HG03280 (cell line): ENCODE data around the gene SRPK2.
"Not testable (repeated sequence)": the region's sequence is repeated elsewhere in the genome, so short reads cannot be mapped to it uniquely, and the experiment has no call there.

Experiments
- ATAC-seq: cut with Tn5 transposase; IDR thresholded peaks from one replicate; pipeline ENCODE4 v1.9.1; 2021; ENCODE audit warnings: mild to moderate bottlenecking, moderate library complexity; ENCODE audit not compliant: unreplicated experiment

SRPK2 gene

DNA sequence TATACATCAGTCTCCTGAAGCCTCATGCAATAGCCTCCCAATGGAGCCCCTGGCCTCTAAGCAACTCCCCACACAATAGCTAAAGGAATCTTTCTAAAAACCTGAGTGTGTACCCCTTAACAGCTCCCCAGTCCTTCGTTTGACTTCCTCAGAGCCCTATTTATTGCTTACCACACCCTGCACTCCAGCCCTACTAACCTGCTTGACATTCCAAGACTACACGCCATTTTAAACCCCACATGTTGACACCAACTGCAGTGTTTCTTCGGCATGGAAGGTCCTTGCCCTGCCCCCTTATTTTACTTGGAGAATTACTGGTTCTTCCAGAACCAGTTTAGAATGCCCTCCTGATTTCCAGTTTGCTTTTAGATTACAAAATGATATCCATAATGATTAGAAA lies 10.8 kb downstream of the SRPK2 start:
- ATAC-seq = no peak

DNA sequence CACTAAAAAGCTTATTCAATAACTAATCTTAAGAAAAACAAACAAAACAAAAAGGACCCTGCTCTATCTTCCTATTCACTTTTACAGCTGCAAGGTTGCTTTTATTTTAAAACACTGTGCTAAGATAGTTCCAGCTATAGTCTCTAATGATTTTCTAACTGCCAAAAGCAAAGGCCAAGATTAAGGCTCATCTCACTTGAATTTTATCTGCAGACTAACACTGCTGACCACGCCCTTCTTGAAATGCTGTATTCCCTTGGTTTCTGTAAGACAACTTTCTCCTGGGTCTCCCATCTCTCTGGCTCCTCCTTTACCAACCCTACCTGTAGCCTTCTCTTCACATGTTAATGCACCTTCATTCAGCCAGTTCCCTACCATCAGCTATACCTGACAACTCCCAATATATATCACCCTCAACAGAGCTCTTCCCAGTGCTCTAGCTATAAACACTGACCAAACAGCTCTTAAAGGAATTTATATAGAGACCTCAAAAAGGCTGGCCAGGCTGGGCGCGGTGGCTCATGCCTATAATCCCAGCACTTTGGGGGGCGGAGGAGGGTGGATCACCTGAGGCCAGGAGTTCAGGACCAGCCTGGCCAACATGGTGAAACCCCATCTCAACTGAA lies 11.7 kb downstream of the SRPK2 start:
- no peak for ATAC-seq

DNA sequence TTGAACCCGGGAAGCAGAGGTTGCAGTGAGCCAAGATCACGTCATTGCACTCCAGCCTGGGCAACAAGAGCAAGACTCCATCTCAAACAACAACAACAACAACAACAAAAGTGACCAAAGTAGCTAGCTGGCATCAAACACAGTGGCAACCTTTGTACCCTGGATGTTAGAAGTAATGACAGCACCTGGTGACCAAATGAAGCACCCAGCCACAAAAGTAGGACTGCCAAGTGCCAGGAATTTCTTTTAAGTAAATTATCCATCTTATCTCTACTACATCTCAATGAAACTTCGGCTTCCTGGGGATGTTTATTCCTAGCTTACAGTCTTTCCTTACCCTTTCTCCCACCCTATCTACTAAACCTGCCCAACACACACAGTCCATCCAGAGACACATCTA lies 18.8 kb downstream of the SRPK2 start:
- no peak for ATAC-seq

GRCh38 chr7:105367458-105367857 lies 21.3 kb downstream of the SRPK2 start:
- ATAC-seq = no peak

DNA sequence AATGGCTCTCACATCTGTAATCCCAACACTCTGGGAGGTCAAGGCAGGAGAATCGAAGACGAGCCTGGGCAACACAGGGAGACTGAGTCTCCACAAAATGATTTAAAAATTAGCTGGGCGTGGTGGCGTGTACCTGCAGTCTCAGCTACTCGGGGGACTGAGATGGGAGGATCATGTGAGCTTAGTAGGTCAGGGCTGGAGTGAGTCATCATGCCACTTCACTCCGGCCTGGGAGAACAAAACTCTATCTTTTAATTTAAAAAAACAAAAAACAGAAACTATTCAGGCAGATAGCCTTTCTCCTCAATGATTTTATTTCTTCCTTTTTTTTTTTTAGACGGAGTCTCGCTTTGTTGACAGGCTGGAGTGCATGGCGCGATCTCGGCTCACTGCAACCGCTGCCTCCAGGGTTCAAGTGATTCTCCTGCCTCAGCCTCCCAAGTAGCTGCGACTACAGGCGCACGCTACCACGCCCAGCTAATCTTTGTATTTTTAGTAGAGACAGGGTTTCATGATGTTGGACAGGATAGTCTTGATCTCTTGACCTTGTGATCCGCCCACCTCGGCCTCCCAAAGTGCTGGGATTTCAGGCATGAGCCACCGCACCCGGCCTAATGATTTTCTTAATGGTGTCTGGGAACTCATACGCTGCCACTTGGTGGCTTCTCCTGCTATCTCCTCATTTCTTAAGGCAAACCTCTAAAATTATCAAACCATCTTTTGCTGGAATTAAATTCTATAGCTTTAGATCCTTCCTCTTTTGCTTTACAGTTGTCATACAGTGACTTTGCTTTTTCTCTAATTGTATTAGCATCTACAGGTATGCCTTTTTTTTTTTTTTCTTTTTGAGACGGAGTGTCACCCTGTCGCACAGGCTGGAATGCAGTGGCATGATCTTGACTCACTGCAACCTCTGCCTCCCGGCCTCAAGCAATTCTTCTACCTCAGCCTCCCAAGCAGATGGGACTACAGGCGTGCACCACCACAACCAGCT lies 22.9 kb downstream of the SRPK2 start:
- no peak for ATAC-seq

DNA sequence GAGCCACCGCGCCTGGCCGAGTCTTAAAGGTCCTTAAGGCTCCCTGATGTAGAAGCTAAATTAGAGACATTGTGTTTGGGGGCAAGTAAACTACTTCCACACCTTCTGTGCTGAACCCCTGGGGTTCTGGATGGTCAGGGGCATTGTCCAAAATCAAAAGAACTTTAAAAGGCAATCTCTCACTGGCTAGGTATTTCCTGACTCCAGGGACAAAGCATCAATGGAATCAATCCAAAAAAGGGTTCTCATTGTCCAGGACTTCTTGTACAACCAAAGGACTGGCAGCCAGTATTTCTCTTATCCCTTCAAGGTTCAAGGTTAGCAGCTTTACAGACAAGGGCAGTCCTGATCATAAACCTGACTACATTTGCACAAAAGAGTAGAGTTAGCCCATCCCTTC lies 24.0 kb downstream of the SRPK2 start:
- no peak for ATAC-seq

GRCh38 chr7:105363657-105364056 lies 25.1 kb downstream of the SRPK2 start:
- not testable (repeated sequence) for ATAC-seq

DNA sequence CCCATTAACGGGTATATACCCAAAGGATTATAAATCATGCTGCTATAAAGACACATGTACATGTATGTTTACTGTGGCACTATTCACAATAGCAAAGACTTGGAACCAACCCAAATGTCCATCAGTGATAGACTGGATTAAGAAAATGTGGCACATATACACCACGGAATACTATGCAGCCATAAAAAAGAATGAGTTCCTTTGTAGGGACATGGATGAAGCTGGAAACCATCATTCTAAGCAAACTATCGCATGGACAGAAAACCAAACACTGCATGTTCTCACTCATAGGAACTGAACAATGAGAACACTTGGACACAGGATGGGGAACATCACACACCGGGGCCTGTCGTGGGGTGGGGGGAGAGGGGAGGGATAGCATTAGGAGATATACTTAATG lies 26.0 kb downstream of the SRPK2 start:
- ATAC-seq = not testable (repeated sequence)

GRCh38 chr7:105361995-105362394 lies 26.7 kb downstream of the SRPK2 start:
- not testable (repeated sequence) for ATAC-seq

DNA sequence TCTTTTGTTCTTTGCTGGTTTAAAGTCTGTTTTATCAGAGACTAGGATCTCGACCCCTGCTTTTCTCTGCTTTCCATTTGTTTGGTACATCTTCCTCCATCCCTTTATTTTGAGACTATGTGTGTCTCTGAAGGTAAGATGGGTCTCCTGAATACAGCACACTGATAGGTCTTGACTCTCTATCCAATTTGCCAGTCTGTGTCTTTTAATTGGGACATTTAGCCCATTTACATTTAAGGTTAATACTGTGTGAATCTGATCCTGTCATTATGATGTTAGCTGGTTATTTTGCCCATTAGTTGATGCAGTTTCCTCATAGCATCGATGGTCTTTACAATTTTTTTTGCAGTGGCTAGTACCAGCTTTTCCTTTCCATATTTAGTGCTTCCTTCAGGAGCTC lies 28.6 kb downstream of the SRPK2 start:
- not testable (repeated sequence) for ATAC-seq

GRCh38 chr7:105355701-105356100 lies 33.0 kb downstream of the SRPK2 start:
- no peak for ATAC-seq

DNA sequence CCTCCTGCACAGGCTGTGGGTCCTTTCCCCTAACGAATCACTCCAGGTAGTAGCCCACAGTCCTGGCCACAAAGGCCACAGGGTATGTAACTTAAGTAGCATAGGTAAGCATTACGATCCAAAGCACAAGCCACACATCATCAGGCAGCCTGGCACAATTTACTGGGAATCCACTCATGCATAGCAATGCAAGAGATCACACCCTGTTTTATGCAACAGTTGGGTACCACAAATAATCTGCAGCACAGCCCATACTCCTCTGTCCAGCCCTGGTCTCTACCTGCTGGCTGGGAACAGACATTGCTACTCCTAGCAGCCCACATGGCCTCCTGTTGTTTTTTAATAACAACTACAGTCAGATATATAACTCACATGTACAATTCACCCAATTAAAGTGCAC lies 34.3 kb downstream of the SRPK2 start:
- no peak for ATAC-seq

GRCh38 chr7:105353752-105354328 lies 34.9 kb downstream of the SRPK2 start:
- ATAC-seq = no peak

GRCh38 chr7:105352901-105353668 lies 35.6 kb downstream of the SRPK2 start:
- no peak for ATAC-seq

GRCh38 chr7:105352018-105352612 lies 36.6 kb downstream of the SRPK2 start:
- ATAC-seq = peak; percentile 89

DNA sequence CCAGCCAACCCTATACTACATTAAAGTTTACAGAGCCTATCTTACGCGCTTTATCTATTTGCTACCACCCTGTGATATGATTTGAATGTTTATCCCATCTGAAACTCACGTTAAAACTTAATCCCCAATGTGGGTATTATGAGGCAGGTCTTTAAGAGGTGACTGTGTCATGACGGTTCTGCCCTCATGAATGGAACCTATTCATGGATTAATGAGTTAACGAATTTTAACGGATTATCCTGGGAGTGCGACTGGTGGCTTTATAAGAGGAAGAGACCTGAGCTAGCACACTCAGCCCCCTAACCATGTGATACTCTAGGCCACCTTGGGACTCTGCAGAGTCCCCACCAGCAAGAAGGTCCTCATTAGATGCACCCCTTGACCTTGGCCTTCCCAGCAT lies 37.8 kb downstream of the SRPK2 start:
- ATAC-seq = no peak

DNA sequence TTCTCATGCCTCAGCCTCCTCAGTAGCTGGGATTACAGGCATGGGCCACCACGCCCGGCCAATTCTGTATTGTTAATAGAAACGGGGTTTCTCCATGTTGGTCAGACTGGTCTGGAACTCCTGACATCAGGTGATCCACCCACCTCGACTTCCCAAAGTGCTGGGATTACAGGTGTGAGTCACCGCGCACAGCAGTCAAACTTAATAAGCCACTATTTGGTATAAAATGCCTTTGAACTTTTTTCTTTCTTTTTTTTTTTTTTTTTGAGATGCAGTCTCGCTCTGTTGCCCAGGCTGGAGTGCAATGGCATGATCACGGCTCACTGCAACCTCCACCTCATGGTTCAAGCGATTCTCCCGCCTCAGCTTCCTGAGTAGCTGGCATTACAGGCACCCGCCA lies 40.5 kb downstream of the SRPK2 start:
- not testable (repeated sequence) for ATAC-seq

DNA sequence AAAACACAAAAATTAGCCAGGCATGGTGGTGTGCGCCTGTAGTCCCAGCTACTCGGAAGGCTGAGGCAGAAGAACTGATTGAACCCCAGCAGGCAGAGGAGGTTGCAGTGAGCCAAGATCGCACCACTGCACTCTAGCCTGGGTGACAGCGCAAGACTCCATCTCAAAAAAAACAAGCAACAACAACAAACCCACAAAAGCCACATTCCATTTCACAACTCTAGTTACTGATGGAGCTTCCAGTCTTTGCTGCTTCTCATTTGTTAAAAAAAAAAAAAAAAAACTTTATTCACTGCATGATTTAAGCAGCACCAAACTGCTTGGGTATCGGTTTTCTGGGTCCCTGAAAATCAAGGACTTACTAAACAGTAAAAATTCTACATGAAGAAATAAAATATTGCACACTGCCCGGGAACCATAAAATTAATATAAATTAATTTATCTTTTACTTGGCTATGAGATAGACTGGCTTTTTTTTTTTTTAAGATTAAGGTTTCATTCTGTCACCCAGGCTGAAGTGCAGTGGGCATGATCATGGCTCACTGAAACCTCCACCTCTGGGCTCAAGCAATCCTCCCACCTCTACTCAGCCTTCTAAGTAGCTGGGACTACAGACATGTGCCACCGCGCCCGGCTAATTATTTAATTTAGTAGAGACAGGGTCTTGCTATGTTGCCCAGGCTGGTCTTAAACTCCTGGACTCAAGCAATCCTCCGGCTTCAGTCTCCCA lies 42.0 kb downstream of the SRPK2 start:
- ATAC-seq = no peak

GRCh38 chr7:105346138-105346537 lies 42.6 kb downstream of the SRPK2 start:
- no peak for ATAC-seq

- no peak for ATAC-seq
Measured at GRCh38 chr7:105345725-105346124, 43.0 kb downstream of the SRPK2 start.
